ENCODE results near the gene ZFP3.
"Not testable (repeated sequence)": the region's sequence is repeated elsewhere in the genome, so short reads cannot be mapped to it uniquely, and the experiment has no call there.

GRCh38 chr17:5128387-5128786 is 50.1 kb downstream of the ZFP3 start:
- TF ChIP-seq CTCF, EP300, POLR2AphosphoS5 (IDR thresholded peaks at IDR 0.05): not testable (repeated sequence)

All from stomach (tissue), 4 donors.